Upper lobe of right lung (tissue), 1 donor: ENCODE results near the gene STPG4. TPM values are rescaled to one million over a fixed set of nuclear protein-coding genes. Genes with fewer than 3 reads are reported as not detected.
"Not testable (repeated sequence)": the region's sequence is repeated elsewhere in the genome, so short reads cannot be mapped to it uniquely, and the experiment has no call there.

ENCODE experiments used
- ATAC-seq: fragments of 200-7000 bp; cut with Tn5 transposase; one replicate; pipeline ENCODE4 v1.9.1; 2020; ENCODE audit warnings: mild to moderate bottlenecking, moderate library complexity
- DNase-seq: peaks from one replicate; pipeline ENCODE4 v3.0.0-alpha.2; 2020
- H3K27ac ChIP-seq: fragments of 200-600 bp; one replicate; pipeline ENCODE4 v1.8.0; 2022
- H3K27me3 ChIP-seq: fragments of 200-600 bp; one replicate; pipeline ENCODE4 v1.8.0; 2022; ENCODE audit warnings: mild to moderate bottlenecking
- H3K36me3 ChIP-seq: fragments of 200-600 bp; one replicate; pipeline ENCODE4 v1.8.0; 2022
- H3K4me1 ChIP-seq: fragments of 200-600 bp; one replicate; pipeline ENCODE4 v1.8.0; 2022
- H3K4me3 ChIP-seq: fragments of 200-600 bp; one replicate; pipeline ENCODE4 v1.8.0; 2022; ENCODE audit warnings: mild to moderate bottlenecking
- H3K9me3 ChIP-seq: fragments of 200-600 bp; one replicate; pipeline ENCODE4 v1.8.0; 2022
- intact Hi-C: fragments of 100-400 bp; cut with DNase I; formaldehyde crosslinking; loops from one replicate; pipeline ENCODE4 v1.11.0; 2022
- total RNA-seq: library from RNA; stranded (reverse); fragmentation: NEBNext Ultra II Directional; extraction: Animal tissue kit (Norgen Biotek cat#: 25700); gene quantifications from one replicate; pipeline ENCODE4 v1.2.1, GENCODE V29; 2021
- TF ChIP-seq, protein P1 (sequence below): fragments of 200-600 bp; IDR thresholded peaks from one replicate; pipeline ENCODE4 v1.8.0; 2022; ENCODE audit warnings: antibody characterized with exemption
- donor health status: DM: no; HTN: yes; CAD: no; lungs with severe emphysema.

STPG4 gene
- total RNA-seq, 1 donor from 2014 or later: not detected

DNA sequence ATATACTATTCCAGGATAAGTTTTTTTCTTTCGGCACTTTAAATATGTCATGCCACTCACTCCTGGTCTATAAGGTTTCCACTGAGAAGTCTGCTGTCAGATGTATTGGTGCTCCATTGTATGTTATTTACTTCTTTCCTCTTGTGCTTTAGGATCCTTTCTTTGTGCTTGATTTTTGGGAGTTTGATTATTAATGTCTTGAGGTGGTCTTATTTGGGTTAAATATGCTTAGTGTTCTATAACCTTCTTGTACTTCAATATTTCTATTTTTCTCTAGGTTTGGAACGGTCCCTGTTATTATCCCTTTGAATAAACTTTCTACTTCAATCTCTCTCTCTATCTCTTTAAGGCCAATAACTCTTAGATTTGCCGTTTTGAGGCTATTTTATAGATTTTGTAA, 28.3 kb downstream of the STPG4 start:
- H3K4me3 ChIP-seq: no peak overlapping the region
- no peak overlapping the region for H3K27ac ChIP-seq
- H3K36me3 ChIP-seq: no peaks in the 10 kb centered on the region
- no peaks in the 10 kb centered on the region for H3K4me1 ChIP-seq
- H3K27me3 ChIP-seq: no peaks in the 10 kb centered on the region
- no peak for DNase-seq
- no peak for ATAC-seq
- TF ChIP-seq, protein P1, sequence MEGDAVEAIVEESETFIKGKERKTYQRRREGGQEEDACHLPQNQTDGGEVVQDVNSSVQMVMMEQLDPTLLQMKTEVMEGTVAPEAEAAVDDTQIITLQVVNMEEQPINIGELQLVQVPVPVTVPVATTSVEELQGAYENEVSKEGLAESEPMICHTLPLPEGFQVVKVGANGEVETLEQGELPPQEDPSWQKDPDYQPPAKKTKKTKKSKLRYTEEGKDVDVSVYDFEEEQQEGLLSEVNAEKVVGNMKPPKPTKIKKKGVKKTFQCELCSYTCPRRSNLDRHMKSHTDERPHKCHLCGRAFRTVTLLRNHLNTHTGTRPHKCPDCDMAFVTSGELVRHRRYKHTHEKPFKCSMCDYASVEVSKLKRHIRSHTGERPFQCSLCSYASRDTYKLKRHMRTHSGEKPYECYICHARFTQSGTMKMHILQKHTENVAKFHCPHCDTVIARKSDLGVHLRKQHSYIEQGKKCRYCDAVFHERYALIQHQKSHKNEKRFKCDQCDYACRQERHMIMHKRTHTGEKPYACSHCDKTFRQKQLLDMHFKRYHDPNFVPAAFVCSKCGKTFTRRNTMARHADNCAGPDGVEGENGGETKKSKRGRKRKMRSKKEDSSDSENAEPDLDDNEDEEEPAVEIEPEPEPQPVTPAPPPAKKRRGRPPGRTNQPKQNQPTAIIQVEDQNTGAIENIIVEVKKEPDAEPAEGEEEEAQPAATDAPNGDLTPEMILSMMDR: no peak
- no peaks in the 10 kb centered on the region for H3K9me3 ChIP-seq
- intact Hi-C loops: no loop called here

GRCh38 chr2:47124740-47125139, 30.4 kb downstream of the STPG4 start:
- H3K9me3 ChIP-seq, ATAC-seq, H3K27me3 ChIP-seq, H3K4me1 ChIP-seq, H3K27ac ChIP-seq, intact Hi-C loops, H3K36me3 ChIP-seq, DNase-seq, H3K4me3 ChIP-seq: not testable (repeated sequence)

GRCh38 chr2:47120424-47120823, 34.7 kb downstream of the STPG4 start:
- ATAC-seq, H3K27ac ChIP-seq, intact Hi-C loops, H3K4me1 ChIP-seq, H3K9me3 ChIP-seq, DNase-seq, H3K4me3 ChIP-seq, H3K27me3 ChIP-seq, H3K36me3 ChIP-seq: not testable (repeated sequence)

DNA sequence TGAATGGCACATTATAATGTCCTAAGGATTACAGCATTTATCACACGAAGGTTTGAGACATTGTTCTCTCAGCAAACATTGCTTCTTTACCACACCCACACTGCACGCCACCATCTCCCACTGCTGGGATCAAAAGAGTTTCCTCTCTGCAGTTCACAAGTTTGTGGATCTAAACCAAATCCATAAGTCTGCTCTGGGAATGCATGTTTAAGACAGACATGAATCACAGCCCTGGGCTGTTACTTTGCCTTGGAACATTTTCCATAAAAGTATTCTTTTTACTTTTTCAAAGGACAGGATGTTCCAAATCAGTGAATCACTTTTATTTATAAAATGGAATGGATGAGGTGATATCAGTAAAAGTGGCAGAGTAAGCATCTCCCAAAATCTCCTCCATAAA, 36.1 kb downstream of the STPG4 start:
- Histone ChIP-seq H3K36me3 (no peaks in the 10 kb centered on the region), H3K4me1 (no peaks in the 10 kb centered on the region), H3K4me3 (no peak overlapping the region), H3K9me3 (no peaks in the 10 kb centered on the region), H3K27me3 (no peaks in the 10 kb centered on the region), H3K27ac (no peak overlapping the region)
- TF ChIP-seq, protein P1: no peak
- ATAC-seq (no peak), DNase-seq (no peak)
- intact Hi-C loops: no loop called here

DNA sequence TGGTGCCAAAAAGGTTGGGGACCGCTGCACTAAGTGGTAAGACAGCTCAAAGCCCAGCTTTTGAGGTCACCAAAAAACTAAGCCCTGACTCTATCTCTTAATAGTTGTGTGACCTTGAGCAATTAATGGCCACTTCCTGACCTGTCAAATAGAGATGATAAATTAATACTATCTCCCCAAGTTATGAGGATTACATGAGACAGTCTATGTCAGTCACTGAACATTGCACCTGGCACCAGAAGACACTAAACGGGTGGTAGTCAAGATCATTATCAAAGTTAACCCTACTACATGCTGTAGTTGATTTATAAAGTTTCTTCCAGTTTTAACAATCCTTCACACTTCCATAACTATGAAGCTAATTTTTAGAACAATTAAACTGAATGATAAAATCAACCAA, 36.5 kb downstream of the STPG4 start:
- no peak overlapping the region for H3K4me3 ChIP-seq
- H3K27me3 ChIP-seq: no peaks in the 10 kb centered on the region
- no peaks in the 10 kb centered on the region for H3K36me3 ChIP-seq
- DNase-seq: no peak
- H3K27ac ChIP-seq: no peak overlapping the region
- TF ChIP-seq, protein P1: no peak
- H3K9me3 ChIP-seq: no peaks in the 10 kb centered on the region
- intact Hi-C loops: no loop called here
- ATAC-seq: no peak
- H3K4me1 ChIP-seq: no peaks in the 10 kb centered on the region

GRCh38 chr2:47112665-47113435, 42.3 kb downstream of the STPG4 start:
- no peak for DNase-seq
- H3K27ac ChIP-seq: no peak overlapping the region
- intact Hi-C loops: no loop called here
- H3K4me1 ChIP-seq: no peaks in the 10 kb centered on the region
- H3K9me3 ChIP-seq: no peaks in the 10 kb centered on the region
- no peaks in the 10 kb centered on the region for H3K36me3 ChIP-seq
- no peaks in the 10 kb centered on the region for H3K27me3 ChIP-seq
- no peak for ATAC-seq
- no peak overlapping the region for H3K4me3 ChIP-seq
- TF ChIP-seq, protein P1: no peak

DNA sequence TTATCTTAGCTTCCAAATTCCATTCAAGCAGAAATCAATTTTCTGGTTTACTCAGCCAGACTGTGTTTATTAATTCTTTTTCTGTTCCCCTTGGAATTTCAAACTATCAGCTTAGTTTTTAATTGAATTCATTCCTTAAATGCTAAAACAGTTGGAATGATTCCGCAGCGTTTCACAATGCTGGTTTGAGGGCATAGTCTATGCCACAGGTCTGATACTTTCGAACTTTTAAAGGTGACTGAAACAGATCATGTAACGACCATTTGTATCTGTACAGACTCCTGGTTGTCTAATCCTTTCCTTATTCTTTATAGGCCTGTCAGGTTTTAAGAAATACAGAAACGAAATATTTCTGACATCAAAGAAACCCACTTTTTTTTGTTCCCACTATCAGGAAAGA, 45.4 kb downstream of the STPG4 start:
- no peak for DNase-seq
- intact Hi-C loops: no loop called here
- Histone ChIP-seq H3K27me3 (no peaks in the 10 kb centered on the region), H3K9me3 (no peaks in the 10 kb centered on the region), H3K36me3 (no peaks in the 10 kb centered on the region), H3K27ac (no peak overlapping the region), H3K4me1 (no peaks in the 10 kb centered on the region), H3K4me3 (no peak overlapping the region)
- TF ChIP-seq, protein P1: no peak
- no peak for ATAC-seq
